ENCODE measurements around the gene RASAL2. TPM values are rescaled to one million over a fixed set of nuclear protein-coding genes. Genes with fewer than 3 reads are reported as not detected.

RASAL2 gene
- total RNA-seq, 3 donors from 2014 or later (not counting 1 experiment from before 2014, with no cell fraction given), result 0.16 to 0.23 TPM; not detected in 1

DNA sequence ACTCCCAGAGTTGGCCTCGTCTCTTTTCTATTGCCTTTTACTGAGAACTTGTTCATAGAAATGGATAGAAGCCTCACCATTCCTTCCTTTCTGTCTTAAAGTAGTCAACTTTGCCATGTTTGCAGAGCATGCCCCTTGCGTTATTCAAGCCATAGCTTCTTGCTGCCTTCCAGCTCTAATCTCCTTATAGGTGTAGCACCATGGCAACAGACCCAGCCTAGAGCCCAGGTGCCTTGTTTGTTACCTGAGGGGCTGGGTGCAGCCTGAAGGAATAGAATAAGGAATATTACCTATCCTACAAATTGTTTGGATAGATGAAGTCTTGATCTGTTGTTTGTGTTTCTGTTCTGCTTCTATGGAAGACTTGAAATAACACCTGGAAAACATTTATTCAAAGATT, 343.0 kb downstream of the RASAL2 start:
- no peaks in the 10 kb centered on the region for H3K36me3 ChIP-seq (ENCODE audit: control insufficient read depth, insufficient read depth, low read length)
- H3K9me3 Mint-ChIP-seq, result peaks cover 0 to 2% of the 10 kb centered on the region in 2 donors
- no peaks in the 10 kb centered on the region for H3K9me3 ChIP-seq (ENCODE audit: control insufficient read depth, insufficient read depth, low read length)
- H3K4me1 ChIP-seq (ENCODE audit: control insufficient read depth, insufficient read depth, low read length), result no peaks in the 10 kb centered on the region
- peaks cover 0 to 2% of the 10 kb centered on the region in 2 donors for H3K27me3 Mint-ChIP-seq (ENCODE audit: low read depth in 2 of 2)
- TF ChIP-seq, protein P1, sequence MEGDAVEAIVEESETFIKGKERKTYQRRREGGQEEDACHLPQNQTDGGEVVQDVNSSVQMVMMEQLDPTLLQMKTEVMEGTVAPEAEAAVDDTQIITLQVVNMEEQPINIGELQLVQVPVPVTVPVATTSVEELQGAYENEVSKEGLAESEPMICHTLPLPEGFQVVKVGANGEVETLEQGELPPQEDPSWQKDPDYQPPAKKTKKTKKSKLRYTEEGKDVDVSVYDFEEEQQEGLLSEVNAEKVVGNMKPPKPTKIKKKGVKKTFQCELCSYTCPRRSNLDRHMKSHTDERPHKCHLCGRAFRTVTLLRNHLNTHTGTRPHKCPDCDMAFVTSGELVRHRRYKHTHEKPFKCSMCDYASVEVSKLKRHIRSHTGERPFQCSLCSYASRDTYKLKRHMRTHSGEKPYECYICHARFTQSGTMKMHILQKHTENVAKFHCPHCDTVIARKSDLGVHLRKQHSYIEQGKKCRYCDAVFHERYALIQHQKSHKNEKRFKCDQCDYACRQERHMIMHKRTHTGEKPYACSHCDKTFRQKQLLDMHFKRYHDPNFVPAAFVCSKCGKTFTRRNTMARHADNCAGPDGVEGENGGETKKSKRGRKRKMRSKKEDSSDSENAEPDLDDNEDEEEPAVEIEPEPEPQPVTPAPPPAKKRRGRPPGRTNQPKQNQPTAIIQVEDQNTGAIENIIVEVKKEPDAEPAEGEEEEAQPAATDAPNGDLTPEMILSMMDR (IDR thresholded peaks at IDR 0.05), result no peak
- H3K36me3 Mint-ChIP-seq, result no peaks in the 10 kb centered on the region
- ATAC-seq, result no peak
- no peak overlapping the region for H3K4me3 ChIP-seq (ENCODE audit: low read length)
- intact Hi-C loops (cut with micrococcal nuclease), result no loop called here
- H3K27ac Mint-ChIP-seq, result no peak overlapping the region
- 88% methylated on average over 2 of the region's 2 CpGs for WGBS (ENCODE audit: insufficient coverage)
- H3K27me3 ChIP-seq (ENCODE audit: control insufficient read depth, insufficient read depth, low read length), result no peaks in the 10 kb centered on the region
- DNase-seq, result no peak
- no peak overlapping the region for H3K4me3 Mint-ChIP-seq
- no peaks in the 10 kb centered on the region for H3K4me1 Mint-ChIP-seq
- H3K27ac ChIP-seq (ENCODE audit: low read length), result no peak overlapping the region

DNA sequence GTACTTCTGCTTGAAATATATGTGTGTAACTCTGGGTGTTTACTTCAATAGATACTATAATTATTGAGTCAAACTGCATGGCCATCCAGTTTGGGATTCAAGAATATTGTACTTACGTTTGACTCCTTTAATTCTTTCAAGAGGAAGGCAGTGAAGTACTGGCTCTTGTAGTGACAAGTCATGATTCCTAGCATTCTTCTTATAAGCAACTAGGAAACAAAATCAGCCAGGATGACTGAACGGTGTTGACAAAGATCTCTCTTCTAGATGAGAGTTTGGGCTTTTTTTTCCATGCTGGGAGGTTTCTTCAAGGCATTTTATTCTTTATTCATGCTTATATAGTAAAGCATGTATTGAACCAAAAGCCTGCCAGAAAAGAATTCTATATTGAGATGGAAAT, 344.5 kb downstream of the RASAL2 start:
- no peak overlapping the region for H3K4me3 ChIP-seq (ENCODE audit: low read length)
- no peaks in the 10 kb centered on the region for H3K27me3 ChIP-seq (ENCODE audit: control insufficient read depth, insufficient read depth, low read length)
- no peaks in the 10 kb centered on the region for H3K4me1 Mint-ChIP-seq
- peaks cover 0 to 4% of the 10 kb centered on the region in 2 donors for H3K9me3 Mint-ChIP-seq
- H3K27ac ChIP-seq (ENCODE audit: low read length), result no peak overlapping the region
- no peaks in the 10 kb centered on the region for H3K9me3 ChIP-seq (ENCODE audit: control insufficient read depth, insufficient read depth, low read length)
- no peaks in the 10 kb centered on the region for H3K36me3 Mint-ChIP-seq
- no peaks in the 10 kb centered on the region for H3K36me3 ChIP-seq (ENCODE audit: control insufficient read depth, insufficient read depth, low read length)
- ATAC-seq (no peak), DNase-seq (no peak)
- no peaks in the 10 kb centered on the region for H3K4me1 ChIP-seq (ENCODE audit: control insufficient read depth, insufficient read depth, low read length)
- H3K27ac Mint-ChIP-seq, result no peak overlapping the region
- WGBS (ENCODE audit: insufficient coverage), result 85% methylated on average over 2 of the region's 2 CpGs
- H3K4me3 Mint-ChIP-seq, result no peak overlapping the region
- peaks cover 0 to 4% of the 10 kb centered on the region in 2 donors for H3K27me3 Mint-ChIP-seq (ENCODE audit: low read depth in 2 of 2)
- intact Hi-C loops (cut with micrococcal nuclease), result no loop called here
- TF ChIP-seq, protein P1 (IDR thresholded peaks at IDR 0.05), result no peak

DNA sequence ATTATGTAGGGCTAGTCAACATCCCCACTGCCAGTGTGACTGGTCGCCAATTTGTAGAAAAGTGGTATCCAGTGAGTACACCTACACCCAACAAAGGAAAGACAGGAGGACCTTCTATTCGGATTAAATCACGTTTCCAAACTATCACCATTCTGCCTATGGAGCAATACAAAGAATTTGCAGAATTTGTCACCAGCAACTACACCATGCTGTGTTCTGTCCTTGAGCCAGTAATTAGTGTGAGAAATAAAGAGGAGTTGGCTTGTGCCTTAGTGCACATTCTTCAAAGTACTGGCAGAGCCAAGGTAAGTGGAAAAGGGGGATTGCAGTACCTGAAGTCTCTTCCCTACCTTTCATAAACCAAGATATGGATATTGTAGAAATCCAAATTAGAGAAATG, 349.0 kb downstream of the RASAL2 start:
- ATAC-seq, result no peak
- Histone ChIP-seq H3K36me3 (ENCODE audit: control insufficient read depth, insufficient read depth, low read length) (no peaks in the 10 kb centered on the region), H3K9me3 (ENCODE audit: control insufficient read depth, insufficient read depth, low read length) (no peaks in the 10 kb centered on the region), H3K4me3 (ENCODE audit: low read length) (no peak overlapping the region), H3K4me1 (ENCODE audit: control insufficient read depth, insufficient read depth, low read length) (no peaks in the 10 kb centered on the region), H3K27me3 (ENCODE audit: control insufficient read depth, insufficient read depth, low read length) (no peaks in the 10 kb centered on the region), H3K27ac (ENCODE audit: low read length) (no peak overlapping the region)
- Mint-ChIP-seq H3K27me3 (ENCODE audit: low read depth in 2 of 2) (peaks cover 0 to 8% of the 10 kb centered on the region in 2 donors), H3K9me3 (peaks cover 0 to 7% of the 10 kb centered on the region in 2 donors), H3K36me3 (no peaks in the 10 kb centered on the region), H3K4me3 (no peak overlapping the region), H3K4me1 (no peaks in the 10 kb centered on the region), H3K27ac (no peak overlapping the region)
- intact Hi-C loops (cut with micrococcal nuclease), result no loop called here
- TF ChIP-seq, protein P1 (IDR thresholded peaks at IDR 0.05), result no peak
- DNase-seq, result no peak
- 92% methylated on average over 1 of the region's 3 CpGs for WGBS (ENCODE audit: insufficient coverage)

DNA sequence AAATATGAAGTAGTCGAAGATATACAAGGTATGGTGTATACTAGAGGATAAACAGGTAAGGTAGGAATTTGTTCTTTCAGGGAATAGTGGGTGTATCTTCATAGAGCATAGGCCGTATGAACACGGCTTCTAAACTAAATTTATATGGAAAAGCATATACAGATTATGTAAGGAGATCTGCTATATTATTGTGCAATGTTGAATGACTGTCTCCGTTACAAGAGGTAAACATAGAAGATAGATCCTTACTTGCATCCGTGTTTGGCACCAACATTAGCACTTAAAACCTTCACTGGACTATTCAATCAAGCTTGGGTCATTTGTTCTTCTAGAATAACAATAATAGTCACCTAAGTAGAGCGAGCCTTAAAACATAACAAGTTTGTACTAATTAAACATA, 357.0 kb downstream of the RASAL2 start:
- DNase-seq (no peak), ATAC-seq (no peak)
- Mint-ChIP-seq H3K9me3 (peaks cover 0 to 4% of the 10 kb centered on the region in 2 donors), H3K27ac (no peak overlapping the region), H3K4me1 (no peaks in the 10 kb centered on the region), H3K36me3 (no peaks in the 10 kb centered on the region), H3K4me3 (no peak overlapping the region), H3K27me3 (ENCODE audit: low read depth in 2 of 2) (peaks cover 0 to 9% of the 10 kb centered on the region in 2 donors)
- no peaks in the 10 kb centered on the region for H3K36me3 ChIP-seq (ENCODE audit: control insufficient read depth, insufficient read depth, low read length)
- 84% methylated on average over 5 of the region's 6 CpGs for WGBS (ENCODE audit: insufficient coverage)
- TF ChIP-seq, protein P1 (IDR thresholded peaks at IDR 0.05), result no peak
- H3K27ac ChIP-seq (ENCODE audit: low read length), result no peak overlapping the region
- intact Hi-C loops (cut with micrococcal nuclease), result no loop called here
- no peaks in the 10 kb centered on the region for H3K27me3 ChIP-seq (ENCODE audit: control insufficient read depth, insufficient read depth, low read length)
- no peaks in the 10 kb centered on the region for H3K4me1 ChIP-seq (ENCODE audit: control insufficient read depth, insufficient read depth, low read length)
- H3K4me3 ChIP-seq (ENCODE audit: low read length), result no peak overlapping the region
- H3K9me3 ChIP-seq (ENCODE audit: control insufficient read depth, insufficient read depth, low read length), result no peaks in the 10 kb centered on the region

All from natural killer cell (primary cell).